EL (cell line): Measurements from ENCODE around the gene PBX1.

Experiments used
- DNase-seq: peaks from one replicate; pipeline ENCODE4 v3.0.0-alpha.2; 2016

Gene PBX1

DNA sequence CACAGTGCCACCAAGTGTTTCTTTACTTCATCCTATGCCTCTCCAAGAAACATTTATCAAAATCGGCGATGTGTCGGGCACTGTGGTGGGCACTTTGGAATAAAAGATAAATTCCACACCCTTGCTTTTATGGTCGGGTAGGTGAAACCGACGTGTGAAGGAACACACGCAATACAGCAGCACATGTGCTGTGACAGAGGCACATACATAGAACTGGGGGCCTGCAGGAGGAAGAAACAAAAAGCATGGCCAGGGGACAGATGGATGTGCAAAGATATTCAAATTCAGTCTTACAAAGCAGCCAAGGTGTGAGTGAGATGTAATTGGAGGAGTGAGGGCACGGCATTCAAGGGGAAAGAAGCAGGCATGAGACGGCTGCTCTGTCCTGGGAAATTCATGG is 282.0 kb downstream of the PBX1 start:
- DNase-seq: no peak

DNA sequence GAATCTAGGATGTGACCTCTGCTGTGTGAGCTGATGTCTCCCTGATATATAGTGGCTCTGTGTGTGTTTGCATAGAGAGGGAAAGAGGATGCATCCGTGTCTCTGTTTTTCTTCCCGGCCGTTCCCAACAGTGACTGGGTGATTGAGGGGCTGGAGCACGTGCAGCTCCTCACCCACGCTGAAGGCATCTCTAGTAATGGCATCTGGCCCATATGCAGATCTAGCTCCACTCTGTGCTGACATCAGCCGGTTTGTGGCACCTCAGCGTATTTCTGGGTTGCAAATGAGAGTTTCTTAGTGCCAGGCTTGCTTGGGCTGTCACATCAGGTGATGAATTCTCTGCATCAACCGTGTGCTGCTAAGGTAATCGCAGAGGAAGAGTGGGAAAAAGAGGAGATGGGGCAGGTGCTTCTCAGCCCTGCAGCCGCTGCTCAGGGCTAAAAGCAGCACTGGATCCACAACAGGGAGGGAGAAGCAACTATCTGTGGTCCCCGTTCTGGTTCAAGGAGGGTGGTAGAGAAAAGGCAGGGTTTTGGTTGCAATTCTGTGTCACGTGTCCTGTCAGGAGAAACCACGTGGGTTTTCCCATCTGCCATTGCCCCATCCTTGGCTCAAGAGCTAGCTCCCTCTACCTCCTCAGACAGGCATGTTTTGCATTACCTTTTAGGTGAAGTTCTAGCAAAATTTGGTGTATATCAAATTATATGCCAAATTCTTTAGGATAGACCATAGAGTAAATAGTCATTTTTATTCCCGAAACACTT is 282.9 kb downstream of the PBX1 start:
- no peak for DNase-seq

DNA sequence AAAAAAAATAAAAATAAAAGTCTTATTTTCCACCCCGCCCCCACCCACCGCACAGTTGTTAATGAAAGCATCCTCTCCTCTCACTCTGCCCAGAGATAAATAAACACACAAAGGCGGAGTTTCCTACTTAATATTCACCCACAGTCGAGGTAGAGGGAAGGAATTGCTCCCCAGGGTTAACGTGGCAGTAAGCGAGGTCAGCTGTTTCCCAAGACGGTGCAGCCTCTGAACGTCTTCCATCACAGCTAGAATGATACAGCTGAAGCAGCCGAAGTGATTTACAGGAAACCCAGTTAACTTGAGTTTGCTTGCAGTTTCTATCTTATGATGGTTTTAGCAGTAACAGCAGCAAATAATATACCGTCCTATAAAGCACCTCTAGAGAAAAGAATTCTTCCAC is 283.9 kb downstream of the PBX1 start:
- no peak for DNase-seq

DNA sequence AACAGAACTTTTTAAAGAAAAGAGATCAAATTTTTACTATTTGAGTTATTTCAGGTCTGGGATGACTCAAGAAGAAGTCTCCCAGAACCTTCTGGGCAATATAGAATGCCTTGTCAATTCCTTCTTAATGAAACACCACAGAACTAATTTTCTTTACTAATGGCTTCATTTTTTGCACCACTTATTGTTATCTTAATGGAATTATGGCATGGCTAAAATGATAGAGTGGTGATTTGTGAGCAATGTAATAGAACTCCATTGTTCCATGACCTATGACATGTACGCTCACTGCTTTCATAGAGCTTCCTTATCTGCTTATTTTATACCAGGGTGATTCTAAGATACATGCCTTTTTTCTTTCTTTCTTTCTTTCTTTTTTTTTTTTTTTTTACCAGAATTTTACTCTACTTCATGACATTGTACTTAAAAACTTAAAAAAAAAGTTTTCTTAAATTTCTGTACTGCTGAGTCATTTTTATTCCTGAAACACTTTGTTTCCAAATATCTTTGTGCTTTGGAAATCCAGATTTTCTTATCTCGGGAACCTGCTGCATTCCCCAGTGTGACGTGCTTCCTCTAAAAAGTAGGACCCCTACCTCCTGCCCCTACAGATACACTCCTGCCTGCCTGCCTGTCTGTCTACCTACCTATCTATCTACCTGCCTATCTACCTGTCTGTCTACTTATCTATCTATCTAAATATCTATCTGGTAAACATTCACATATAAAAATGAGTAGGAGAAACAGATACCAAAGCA is 284.9 kb downstream of the PBX1 start:
- no peak for DNase-seq

DNA sequence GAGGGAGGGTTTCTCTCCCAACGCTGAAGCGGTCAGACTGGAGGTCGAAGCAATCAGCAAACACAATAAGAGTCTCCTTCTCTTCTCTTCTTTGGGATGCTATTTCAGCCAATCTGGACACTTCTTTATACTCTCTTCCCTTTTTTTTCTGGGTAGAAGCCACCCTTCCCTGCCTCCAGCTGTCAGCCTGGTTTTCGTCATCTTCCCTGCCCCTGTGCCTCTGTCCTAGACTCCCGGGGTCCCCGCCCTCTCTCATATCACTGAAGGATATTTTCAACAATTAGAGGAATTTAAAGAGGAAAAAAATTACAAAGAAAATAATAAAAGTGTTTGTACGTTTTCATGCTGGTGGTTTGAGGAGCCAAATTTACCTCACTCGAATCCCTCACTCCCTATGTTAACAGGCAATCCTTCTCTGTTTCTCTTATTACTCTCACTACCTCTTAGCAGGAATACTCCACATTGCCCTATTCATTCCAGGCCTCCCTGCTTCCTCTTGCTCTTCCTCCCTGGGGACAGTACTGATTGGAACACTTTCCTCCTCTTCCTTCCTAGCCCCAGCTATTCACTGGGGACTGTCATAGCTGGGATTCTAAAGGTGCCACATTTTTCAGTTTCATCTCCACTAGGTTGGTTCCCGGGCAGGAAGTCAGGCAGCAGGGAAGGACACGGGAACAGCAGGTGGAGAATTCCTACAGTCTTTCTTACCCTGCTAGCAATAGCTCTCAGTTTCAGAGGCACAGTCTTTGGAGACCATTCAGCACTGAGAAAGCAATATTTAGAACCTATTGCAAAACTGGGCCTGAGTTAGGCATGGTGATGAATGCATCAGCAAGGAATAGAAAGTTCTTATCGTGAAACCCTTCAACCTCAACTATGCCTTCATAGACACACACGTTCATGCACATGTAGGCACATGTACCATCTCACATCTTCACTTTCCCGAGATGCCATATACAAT is 288.0 kb downstream of the PBX1 start:
- DNase-seq: no peak

DNA sequence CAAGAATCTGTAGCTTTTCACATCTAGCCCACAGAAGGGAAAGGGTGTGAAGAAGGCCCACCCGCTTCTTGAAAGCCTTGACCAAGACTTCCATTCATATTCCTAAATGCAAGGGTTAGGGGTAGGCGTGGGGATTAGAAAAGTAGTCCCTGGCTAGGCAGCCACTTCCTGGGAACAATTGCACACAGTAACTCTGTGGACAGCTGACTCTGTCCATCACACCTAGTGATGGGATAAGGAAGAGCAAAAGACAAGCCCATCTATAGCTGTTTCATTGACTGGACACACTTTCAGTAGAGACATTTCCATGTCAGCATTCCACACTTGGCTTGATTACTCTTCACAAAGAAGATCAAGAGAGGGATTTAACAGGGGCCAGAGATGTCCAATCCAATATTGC is 294.2 kb downstream of the PBX1 start:
- no peak for DNase-seq

DNA sequence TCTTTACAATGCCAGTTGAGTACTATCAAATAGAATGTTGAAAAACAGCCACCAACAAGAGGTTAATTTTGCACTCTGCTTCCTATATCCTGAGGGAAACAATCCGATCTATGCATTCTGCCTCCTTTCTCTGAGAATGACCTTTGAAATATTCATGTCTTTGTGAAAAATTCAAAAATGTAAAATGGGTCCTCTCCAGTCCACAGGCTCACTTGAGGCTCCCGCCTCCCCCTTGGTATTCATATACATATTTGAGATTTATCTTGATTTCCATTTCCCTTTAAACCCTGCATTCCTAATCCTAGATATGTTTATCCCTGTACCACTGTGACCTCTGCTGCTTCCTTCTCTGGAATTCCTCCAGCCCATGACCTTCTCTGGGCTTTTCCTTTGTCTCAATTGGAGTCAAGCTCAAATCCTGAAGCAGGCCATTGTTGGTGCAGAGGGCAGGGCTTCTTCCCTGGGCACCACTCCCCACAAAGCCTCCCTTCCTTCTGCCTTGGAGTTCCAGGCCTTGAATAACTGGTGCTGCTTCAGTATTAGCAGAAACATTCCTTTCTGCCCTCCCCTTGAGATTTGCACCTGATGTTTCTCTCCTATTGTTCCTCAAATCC is 296.8 kb downstream of the PBX1 start:
- DNase-seq: no peak

DNA sequence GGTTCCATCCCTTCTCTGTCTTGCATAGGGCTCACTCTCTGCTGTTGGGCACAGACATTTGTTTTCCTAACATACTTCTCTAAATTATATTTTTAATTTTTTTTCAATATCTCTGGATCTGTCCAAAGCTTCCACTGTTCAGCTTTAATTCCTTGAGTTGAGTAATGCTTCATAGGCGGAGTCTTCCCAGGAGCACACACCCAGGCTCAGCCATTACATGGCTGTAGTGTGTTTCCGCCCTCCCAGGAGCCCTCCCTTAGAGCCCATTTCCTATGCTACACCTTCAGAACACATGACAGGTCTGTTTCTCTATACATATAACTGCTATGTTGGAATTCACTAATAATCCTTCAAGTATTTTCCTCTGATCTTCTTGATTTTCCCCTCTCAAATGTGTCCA is 297.4 kb downstream of the PBX1 start:
- no peak for DNase-seq

DNA sequence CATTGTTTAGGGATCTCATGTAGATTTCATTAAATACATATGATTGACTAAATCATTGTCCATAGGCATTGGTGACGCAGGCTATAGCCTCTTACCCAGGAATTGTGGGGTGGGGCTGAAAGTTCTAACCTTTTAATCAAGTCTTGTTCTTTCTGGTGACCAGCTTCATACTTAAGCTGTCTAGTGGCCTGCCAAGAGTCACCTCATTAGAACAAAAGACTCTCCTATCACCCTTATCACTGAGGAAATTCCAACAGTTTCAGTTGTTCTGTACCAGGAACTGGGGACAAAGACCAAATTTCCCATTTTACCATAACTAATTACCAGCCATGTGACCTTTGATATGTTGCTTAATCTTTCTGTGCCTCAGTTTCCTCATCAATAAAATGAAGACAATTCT is 298.5 kb downstream of the PBX1 start:
- DNase-seq: no peak

DNA sequence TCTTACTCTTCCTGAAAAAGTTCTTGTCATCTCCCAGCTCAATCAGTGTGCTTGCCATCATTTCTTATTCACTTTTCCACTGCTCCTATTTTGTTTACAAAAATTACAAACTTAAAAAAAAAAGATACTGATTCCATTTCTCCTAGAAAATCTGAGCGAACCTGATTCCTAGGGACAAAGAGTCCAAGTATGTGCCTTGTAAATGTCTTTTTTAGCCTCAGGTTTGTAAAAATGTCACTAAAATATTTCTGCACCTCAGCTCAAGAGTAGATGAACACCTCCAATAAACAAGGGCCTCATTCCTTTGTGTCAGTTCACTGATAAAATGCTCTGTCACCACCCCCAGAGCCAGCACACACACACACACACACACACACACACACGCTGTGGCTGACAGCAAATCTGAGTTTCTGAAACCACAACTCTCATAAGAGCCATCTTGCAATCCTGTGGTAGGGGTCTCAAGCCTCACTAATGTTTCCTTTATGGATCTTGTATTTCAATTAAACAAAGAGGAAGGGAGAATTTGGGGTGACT is 299.2 kb downstream of the PBX1 start:
- DNase-seq: no peak

DNA sequence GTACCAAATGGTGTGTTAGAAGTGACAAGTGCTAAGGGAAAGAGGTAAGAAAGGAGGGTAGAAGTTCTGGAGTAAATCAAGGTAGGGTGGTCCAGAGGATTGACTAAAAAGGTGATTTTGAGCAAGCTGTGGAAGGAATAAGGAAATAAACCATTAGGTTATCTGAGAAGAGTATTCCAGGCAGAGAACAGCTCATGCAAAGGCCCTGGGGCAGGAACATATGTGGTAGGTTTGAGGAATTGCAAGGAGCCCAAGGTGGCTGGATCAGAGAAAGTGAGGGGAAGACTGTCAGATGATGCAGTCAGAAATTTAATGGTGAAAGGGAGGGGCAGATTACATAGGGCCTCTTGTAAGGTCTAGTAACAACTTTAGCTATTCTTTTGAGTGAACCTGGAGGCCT is 302.6 kb downstream of the PBX1 start:
- no peak for DNase-seq

DNA sequence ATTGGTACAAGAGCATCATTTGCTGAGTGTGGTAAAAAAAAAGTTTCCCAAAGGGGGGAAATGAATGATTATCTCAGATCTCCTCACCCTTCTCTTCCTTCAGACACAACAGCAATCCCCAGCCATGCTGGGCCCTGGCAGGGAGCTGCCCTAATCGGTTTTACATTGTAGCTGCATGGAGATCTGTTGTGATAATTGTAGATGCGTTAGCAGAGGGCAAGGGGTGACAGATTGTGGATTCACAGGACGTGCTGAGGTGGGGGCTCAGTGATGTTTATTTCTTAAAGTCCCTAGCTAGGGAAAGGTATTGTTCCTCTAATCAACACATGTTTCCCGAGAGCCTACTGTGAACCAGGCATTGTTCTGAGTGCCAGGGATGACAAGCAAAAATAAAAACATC is 304.1 kb downstream of the PBX1 start:
- DNase-seq: no peak

DNA sequence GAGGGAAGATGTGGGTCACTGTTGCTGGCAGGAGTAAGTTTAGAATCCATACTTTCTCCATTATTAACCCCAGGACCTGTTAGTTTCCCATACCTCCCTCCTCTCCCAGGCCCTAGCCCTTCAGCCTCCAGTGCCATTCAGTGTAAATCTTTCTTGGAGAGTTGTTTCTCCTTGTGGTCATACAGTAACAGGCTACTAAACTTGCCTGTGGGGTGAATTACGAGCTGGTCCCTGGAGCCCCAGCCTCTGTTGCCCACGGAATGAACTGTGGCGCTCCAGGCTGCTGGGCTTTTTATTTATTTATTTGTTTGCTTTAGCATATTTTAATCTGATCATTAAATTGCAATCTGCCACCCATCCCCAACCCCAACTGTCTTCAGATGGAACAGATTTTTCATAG is 305.2 kb downstream of the PBX1 start:
- DNase-seq: no peak

DNA sequence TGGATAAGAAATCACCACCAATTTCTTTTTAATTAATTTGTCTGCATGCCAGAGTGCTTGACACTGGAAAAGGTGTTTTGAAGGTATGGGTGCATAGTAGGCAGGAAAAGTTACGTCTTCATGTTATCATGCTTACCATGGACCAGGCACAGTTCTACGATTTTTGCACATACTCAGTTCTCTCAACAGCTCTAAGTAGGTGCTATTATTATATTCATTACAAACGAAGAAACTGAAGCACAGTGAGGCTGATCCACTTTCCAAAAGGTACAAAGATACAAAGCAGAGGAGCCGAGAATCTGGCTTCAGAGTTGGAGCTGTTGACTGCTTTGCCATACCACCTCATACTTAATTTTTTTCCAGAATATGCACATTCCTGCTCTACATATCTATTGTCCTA is 306.4 kb downstream of the PBX1 start:
- DNase-seq: no peak

DNA sequence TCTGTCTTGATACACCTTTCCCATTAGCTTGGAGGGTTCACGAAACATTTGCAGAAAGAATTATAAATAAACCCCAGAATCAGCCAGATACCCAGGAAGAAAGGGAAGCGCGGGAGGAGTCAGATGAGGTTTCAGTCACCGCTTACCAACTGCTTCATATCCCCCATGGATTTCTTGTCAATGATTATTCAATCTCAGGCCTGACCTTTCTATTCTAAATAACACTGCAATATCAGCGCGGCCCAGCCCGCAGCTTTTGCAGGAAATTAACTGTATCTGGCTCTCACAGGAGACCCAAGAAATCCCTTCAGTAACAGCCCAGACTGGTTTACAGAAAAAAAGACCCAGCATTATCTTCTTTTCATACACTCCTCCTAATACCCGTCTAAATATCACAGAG is 308.6 kb downstream of the PBX1 start:
- no peak for DNase-seq

DNA sequence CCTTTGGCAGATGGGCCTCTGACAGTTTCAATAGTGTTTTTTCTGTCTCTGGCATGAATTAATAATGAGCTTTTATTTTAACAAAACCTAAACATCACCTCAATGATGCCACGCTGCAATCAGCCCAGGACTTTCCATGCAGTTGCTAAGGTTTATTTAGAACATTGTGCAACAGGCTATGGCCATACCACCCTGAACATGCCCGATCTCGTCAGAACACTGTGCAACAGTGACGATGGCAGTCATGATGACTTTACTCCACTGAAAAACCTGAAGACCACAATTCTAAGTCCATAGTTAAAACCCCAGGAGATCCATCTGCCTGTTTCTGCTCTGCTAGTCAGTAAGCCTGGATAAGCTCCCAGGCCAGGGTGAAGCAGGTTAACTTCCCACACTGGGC is 310.0 kb downstream of the PBX1 start:
- DNase-seq: no peak

DNA sequence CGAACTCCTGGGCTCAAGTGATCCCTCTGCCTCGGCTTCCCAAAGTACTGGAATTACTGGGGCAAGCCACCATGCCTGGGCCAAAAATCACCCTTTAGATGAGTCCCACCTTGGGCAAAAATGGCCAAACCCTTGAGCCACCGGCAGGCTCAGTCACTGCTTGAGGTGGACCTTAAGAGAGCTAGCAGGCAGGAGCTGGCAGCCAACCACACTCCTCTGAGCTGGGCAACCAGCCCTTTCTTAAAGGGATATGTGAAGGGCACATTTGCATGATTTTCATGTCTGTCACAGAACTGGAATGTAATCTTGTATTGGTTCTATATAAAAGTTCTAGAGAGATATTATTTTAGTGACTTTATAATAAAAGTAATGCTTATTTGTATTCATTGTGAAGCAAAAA is 316.5 kb downstream of the PBX1 start:
- no peak for DNase-seq

DNA sequence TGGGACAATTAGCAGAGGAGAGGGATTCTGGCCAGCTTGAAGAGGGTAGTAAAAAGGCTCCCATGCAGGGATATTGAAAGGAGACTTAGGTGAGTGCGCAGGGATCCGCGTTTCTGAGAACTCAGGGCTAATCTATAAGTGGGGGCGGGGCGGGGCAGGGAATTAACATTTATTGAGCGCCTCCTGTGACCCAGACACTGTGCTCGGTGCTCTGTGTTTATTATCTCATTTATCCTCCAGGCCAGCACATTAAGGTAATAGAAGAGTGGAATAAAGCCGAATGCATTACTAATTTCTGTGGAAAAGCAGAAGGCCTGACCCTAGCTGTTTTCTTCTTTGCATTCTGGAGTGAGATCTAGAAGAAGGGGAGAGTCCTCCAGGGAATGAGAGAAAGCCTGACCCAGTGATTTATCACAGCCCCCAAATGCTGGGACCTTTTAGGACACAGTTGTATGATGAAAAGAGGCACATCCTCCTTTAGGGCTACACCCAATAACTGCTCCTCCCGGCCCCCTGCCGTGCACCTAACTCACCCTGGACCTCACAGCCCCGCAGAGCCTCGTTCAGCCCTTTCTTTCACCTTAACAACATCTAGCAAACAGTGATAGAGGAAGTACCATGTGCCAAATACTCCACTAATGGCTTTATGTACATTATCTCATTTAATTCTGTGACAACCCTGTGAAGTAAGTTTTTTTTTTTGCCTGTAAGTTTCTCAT is 317.6 kb downstream of the PBX1 start:
- DNase-seq: no peak

DNA sequence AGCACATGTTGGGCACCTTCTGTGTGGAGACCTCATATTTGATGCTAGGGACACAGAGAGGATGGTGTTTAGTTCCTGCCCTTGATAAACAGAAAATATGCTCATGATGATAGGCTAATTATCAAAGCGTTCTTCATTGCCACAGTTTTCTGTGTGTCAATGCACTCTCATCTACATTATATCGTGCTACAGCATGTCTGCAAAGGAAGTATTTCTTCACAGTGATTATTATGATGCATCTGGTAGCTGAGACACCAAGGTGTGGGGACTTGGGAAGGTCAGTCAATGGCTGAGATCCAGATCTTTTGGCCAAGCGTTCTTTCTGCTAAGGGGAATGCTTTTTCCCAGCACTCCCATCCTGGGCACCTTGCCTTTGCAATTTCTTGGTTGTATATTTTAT is 321.2 kb downstream of the PBX1 start:
- DNase-seq: no peak

DNA sequence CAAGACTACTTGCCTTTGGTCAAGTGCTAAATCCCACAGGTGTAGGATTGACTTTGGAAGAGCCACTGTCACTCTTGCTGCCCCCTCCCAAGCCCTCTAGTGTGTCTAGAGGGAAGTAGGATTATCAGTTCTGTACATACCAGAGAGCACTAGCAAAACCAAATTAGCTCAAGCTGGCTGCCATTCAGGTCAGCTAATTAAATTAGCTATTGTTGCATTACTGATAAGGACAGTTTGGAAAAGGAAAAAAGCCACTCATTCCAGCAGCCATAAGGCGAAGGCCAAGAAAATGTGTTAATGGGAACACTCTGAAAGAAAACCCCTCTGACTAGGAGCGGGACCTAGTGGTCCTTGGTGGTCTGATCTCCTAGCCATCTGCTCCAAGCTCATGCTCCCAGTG is 321.7 kb downstream of the PBX1 start:
- no peak for DNase-seq

DNA sequence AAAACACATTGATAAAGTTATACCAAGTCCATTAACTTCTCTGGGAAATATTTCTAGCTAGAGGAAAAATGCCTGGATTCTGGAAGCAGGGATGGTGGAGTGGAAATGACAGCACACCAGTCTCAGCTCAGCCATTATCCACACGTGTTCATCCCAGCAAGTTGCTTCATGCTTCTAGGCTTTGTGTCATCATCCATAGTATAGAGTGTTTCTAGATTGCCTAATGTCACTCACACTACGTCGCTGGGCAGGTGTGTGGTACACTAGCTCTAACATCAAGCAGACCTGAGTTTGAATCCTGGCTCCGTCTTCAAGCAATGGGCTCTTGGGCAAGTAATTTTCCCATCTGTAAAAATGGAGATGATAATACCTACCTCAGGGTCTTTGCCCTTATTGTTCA is 326.3 kb downstream of the PBX1 start:
- DNase-seq: no peak

DNA sequence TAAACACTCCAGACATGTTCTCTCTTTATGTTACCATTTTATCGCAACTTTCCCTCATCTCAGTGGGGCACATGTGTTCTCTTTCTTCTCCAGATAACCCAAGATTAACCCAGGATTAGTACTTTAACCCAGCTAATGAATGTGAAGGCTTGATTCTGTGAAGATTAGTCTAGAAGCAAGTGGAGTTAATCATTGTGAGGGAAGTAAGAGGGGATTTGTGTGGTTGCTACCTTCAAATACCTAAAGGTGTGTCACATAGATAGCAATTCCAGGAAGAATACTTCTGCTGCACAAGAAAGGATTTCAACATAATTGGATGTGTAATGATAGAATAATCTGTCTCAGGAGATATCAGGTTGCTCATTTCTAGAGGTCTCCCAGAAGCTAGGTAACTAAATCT is 327.1 kb downstream of the PBX1 start:
- no peak for DNase-seq
